Astrocyte of the cerebellum (primary cell): Measurements from ENCODE around the gene CACNA1D.
"Not testable (repeated sequence)": the region's sequence is repeated elsewhere in the genome, so short reads cannot be mapped to it uniquely, and the experiment has no call there.

ENCODE experiments used
- DNase-seq: peaks from one replicate; pipeline ENCODE4 v3.0.0-alpha.2; 2011; ENCODE audit warnings: low read depth
- H3K4me3 ChIP-seq: 2 replicates; pipeline ENCODE4 v1.5.1; 2011; ENCODE audit warnings: mild to moderate bottlenecking, low read depth, low read length, moderate library complexity
- in situ Hi-C: cut with HindIII; loops from 2 replicates; pipeline ENCODE4 v1.10.0; 2017; ENCODE audit warnings: low sequenced_read_pairs
- TF ChIP-seq, protein P1 (sequence below): IDR thresholded peaks from 2 replicates; pipeline ENCODE4 v1.5.1; 2012; ENCODE audit warnings: low read length, low read depth, moderate library complexity, mild to moderate bottlenecking; ENCODE audit errors: missing control alignments

CACNA1D gene

DNA sequence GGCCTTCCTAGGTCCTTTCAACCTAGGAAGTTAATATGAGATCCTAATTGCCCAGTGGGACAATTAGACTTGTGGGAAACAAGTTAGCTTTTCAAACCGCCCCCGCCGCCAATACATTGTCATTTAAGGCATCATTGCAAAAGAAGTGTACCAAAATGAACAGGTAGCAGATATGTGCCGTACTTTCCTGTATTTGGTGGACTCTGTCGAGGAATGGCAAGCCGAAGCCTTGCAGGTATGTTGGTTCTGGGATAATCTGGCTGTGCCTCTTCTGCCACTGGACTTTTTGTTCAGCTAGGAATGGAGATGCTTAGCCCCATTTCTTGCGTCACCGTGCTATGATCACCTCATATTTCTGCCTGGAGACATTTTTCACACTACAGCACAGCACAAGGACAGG is 157.5 kb downstream of the CACNA1D start:
- no peak overlapping the region for H3K4me3 ChIP-seq
- TF ChIP-seq, protein P1, sequence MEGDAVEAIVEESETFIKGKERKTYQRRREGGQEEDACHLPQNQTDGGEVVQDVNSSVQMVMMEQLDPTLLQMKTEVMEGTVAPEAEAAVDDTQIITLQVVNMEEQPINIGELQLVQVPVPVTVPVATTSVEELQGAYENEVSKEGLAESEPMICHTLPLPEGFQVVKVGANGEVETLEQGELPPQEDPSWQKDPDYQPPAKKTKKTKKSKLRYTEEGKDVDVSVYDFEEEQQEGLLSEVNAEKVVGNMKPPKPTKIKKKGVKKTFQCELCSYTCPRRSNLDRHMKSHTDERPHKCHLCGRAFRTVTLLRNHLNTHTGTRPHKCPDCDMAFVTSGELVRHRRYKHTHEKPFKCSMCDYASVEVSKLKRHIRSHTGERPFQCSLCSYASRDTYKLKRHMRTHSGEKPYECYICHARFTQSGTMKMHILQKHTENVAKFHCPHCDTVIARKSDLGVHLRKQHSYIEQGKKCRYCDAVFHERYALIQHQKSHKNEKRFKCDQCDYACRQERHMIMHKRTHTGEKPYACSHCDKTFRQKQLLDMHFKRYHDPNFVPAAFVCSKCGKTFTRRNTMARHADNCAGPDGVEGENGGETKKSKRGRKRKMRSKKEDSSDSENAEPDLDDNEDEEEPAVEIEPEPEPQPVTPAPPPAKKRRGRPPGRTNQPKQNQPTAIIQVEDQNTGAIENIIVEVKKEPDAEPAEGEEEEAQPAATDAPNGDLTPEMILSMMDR, result no peak
- in situ Hi-C loops, result no loop called here
- no peak for DNase-seq

DNA sequence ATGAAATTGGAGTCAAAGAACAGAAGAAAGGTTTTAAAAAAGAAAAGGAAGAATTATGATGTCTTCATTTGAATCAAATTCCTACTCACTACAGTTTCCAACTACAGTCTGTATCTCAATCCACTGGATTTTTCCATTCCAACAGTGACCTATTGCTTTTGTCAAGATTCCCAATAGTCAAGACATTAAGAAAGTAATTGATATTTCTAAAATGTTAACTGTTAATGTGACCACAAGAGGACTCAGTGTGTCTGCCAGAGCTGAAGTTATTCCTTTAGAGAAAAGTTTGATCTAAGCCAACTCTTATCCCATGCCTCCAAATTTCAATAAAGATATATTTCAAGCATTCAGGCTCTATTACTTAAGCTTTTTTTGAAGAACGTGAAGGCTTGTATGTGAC is 163.2 kb downstream of the CACNA1D start:
- no peak for DNase-seq
- H3K4me3 ChIP-seq, result no peak overlapping the region
- in situ Hi-C loops, result no loop called here
- TF ChIP-seq, protein P1, result no peak

DNA sequence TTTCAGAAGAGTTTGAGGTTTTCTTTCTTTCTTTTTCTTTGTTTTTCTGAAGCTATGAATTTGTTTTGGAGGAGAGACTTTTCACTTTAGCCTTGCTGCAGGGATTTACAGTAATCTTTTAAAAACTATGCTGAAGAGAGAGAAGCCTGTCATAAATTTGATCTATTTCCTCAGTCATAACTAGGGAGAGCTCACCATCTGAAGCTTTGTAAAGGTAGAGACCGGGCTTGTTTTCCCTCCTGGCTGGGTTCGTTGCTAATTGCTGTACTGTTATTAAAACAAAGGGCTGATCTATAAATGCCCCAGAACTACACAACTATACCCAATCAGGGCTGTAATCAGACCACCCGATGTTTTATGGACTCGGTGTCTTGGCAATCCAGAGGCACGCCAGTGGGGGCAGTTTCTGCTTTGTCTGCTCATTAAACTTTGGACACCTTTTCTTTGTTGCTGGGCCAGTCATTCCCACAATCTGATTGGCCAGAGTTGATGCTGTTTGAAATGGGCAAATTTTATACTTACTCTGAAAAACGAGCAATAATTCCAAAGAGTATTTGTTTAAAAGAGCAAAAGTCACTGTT is 164.3 kb downstream of the CACNA1D start:
- in situ Hi-C loops, result no loop called here
- no peak for DNase-seq

DNA sequence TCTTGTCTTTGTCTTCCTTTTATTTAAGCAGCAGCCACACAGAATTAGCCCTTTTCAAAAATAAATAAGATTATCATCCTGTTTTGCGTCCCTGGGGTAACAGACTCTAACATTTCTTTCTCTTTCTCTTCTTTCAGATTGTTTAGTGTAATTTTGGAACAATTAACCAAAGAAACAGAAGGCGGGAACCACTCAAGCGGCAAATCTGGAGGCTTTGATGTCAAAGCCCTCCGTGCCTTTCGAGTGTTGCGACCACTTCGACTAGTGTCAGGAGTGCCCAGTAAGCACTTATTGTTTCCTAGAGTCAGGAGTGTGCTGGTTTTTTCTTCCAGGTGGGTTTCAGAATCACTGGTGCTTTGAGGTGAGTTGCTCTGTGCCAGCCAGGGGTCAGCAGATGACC is 165.6 kb downstream of the CACNA1D start:
- H3K4me3 ChIP-seq, result no peak overlapping the region
- in situ Hi-C loops, result no loop called here
- TF ChIP-seq, protein P1, result no peak
- DNase-seq, result no peak

More for the DNA sequence above, 164.3 kb downstream of the CACNA1D start:
- H3K4me3 ChIP-seq, result no peak overlapping the region
- TF ChIP-seq, protein P1, result no peak

DNA sequence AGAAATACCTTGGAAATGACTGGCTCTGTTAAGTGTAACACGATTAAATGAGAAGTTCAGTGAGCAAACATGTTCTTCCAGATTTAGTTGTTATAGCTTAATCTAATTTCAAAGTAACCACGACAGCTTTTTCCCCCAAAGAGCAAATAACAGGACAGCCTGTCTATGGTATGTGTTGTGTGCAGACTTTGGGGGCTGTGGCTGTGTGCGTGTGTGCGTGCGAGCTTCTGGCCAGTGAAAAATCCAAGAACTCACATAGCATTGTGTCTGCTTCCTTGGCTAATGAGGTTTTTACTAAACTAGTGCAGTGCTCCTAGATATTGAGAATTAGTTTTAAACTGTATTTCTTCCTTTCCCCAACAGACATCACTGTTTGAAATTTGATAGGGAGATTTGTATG is 167.1 kb downstream of the CACNA1D start:
- no peak overlapping the region for H3K4me3 ChIP-seq
- TF ChIP-seq, protein P1, result no peak
- no peak for DNase-seq
- in situ Hi-C loops, result no loop called here

DNA sequence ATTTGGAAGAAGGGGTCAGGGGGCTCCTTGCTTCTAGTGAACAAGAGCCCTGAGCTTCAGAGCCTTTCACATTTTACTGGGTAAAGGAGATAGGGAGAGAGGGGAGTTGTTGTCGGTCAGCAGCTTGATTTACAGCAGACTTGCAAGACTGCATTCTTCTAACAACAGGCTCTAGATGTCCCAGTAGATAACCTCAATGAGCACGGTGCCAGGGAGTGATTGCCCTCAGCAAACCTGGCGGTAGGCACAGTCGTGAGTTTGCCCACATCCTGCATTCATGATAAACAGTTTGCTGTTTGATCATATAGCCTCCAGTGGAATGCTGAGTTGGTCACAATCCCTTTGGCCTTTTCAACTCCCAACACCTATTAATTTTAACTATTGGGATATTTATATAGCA is 170.4 kb downstream of the CACNA1D start:
- in situ Hi-C loops, H3K4me3 ChIP-seq, DNase-seq: not testable (repeated sequence)

DNA sequence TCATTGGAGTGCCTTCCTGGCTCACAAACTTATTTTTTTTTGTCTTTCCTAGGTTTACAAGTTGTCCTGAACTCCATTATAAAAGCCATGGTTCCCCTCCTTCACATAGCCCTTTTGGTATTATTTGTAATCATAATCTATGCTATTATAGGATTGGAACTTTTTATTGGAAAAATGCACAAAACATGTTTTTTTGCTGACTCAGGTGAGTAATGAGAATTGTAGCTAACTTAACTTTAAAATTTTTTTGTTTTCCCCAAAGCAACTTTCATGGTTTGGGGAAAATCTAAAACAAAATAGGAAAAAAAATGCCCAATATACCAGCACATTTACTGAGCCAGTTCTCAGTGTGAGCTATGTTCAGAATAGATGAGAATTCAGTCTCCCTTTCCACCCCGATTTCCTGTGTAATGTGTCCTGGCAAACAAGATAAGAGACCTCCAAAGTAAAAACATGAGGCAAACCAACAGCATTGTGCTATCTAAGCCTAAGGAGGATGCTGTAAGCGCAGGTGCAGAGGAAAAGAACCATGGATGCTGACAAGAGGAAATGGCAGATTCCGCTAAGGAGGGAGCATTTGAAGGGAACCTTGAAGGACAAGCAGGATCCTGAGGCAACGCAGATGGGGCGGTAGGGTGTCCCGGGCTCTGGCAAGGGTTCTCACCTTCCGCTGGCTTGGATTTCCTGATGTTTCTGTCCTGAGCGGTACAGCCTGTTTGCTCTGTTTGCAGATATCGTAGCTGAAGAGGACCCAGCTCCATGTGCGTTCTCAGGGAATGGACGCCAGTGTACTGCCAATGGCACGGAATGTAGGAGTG is 171.4 kb downstream of the CACNA1D start:
- in situ Hi-C loops, result no loop called here
- TF ChIP-seq, protein P1, result no peak
- no peak for DNase-seq
- H3K4me3 ChIP-seq, result no peak overlapping the region
